GM21515 (cell line): ENCODE measurements around the gene EXOC7.

Experiments
- ATAC-seq: cut with Tn5 transposase; IDR thresholded peaks from one replicate; pipeline ENCODE4 v1.9.1; 2021; ENCODE audit not compliant: unreplicated experiment

Gene EXOC7

DNA sequence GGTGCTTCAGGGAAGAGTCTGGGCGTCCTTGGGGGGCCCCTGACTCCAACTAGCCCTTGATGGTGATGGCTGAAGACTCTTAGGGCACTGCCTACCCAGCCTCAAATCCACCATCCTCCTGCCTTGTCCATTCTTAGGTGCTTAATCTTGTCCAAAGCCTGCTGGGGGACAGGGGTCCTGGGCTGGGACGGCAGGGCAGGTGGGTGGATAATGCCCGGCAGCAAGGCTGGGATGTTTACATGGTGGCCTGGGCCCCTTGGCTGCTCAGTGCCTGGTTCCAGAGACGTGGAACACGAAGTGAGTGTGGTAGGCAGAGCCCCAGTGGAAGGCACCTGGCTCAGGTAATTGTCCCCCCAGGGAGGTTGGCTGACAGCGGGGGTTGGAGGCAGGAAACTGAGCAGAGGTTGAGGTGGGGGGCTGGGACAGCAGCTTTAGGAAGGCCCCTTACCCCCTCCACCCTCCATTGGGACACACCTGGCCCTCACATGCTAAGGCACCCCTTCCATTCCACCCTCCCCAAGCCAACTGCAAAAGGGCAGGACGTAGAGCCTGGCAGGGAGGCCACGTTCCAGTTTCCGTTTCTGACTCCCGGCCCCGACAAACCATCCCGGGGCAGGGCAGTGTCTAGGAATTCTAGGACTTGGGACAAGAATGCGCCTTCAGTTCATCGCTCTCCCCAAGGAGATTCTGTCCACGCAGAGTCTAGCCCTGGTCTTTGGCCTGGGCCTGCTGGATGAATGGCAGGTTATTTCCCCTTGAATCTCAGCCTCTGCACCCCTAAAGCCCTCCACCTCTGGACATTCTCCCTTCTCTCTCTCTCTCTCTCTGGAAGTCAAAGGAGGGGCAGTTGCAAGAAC is 35.5 kb upstream of the EXOC7 start:
- no peak for ATAC-seq

DNA sequence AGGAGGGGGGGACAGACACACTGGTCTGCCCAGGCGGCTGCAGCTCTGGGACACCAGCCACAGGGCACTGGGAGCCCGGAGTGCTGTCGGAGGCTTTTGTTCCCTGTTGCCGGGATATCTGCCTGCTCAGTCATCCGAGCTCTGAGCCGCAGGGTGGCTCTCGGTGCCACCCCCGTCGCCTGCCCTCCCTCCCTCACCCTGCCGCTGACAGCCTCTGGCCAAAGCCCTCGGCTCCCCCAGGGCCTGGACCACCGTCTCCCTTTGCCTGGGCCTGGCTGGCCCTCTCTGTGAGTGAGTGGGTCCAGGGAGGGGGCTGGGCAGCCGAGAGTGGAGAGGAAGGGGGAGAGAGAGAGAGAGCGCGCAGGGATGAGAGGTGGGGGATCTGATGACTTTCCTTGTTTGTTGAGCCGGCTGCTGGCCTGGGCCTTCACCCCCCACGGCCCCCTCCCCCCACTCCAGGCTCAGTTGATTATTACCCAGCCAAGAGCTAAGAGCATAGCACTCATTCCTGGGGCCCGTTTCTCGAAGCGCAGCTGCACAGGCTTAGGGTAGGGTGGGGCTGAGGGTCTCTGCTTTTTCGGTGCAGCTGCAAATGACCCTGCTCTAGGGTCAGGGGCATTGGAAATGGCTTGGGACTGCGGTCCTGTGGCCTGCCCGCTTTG is 34.8 kb upstream of the EXOC7 start:
- no peak for ATAC-seq

DNA sequence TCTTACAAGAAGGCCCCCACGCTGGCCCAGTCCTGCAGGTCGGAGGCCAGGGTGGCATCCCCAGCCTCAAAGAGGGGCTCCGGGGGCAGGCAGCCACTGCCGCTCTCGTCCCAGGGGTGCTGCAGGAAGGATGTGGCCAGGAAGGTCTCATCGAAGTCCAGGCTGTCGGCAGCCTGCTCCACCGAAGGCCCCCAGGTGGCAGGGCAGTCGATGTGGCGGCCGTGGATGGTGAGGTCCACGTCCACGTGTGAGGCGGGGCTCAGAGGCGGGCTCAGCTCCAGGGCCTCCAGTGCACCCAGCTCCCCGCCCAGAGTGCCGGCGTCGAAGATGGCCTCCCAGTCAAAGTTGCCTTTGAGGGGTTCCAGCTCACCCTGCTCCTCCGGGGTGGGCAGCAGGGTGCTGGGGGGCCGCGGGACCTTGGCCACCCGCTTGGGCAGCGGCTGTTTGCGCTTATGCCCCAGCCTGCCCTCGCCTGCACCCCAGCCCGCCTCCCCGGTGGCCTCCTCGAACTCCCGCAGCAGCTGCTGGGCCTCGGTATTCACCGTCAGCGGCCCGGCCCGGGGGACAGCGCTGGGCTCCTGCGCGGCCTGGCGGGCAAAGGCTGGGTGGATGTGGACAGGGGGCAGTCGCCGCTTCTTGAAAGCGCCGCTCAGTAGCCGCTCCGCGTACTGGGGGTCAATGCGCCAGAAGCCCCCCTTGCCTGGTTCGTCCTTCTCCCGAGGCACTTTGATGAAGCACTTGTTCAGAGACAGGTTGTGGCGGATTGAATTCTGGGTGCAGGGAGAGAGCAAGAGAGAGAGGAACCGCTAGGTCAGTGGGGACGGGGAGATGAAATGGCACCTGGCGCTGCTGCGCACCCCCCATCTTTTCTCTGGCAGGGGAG is 34.0 kb upstream of the EXOC7 start:
- no peak for ATAC-seq

DNA sequence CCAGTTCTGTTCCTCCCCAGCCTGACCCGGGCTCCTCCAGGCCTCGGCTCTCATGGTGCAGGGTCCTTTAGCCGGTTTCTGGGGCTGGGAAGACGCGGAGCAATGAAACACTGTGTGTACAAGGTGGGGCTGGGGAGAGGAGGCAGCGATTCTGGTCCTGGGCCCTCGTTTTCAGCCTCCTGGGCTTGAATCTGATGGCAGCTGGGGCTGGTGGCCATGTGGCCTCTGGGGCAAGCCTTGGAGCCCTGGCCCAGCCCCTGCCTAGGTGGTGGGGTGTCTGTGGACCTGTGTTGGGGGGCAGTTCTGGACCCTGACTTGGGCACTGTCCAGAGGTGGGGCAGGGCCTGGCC is 33.4 kb upstream of the EXOC7 start:
- no peak for ATAC-seq

- ATAC-seq, result no peak
These were observed 32.9 kb upstream of the EXOC7 start for GRCh38 chr17:76136276-76137000.

DNA sequence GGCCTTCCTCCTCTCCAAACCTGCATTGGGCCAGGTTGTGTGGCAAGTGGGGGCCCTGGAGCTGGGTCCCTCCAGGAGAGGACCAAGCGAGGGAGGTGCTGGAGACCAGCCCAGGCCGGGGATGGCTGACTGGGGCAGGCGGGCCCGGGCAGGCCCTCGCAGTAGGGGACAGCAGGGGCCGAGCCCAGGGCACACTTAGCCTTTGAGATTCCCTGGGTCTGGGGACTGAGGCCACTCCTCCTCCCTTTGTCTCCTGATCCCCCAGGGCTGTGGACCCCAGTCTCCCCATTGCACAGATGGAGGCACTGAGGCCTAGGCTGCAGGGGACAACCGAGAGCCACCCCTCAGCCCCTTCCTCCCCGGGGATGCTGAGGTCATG is 32.2 kb upstream of the EXOC7 start:
- ATAC-seq, result no peak

- no peak for ATAC-seq
These were observed 31.6 kb upstream of the EXOC7 start for GRCh38 chr17:76134911-76135809.

DNA sequence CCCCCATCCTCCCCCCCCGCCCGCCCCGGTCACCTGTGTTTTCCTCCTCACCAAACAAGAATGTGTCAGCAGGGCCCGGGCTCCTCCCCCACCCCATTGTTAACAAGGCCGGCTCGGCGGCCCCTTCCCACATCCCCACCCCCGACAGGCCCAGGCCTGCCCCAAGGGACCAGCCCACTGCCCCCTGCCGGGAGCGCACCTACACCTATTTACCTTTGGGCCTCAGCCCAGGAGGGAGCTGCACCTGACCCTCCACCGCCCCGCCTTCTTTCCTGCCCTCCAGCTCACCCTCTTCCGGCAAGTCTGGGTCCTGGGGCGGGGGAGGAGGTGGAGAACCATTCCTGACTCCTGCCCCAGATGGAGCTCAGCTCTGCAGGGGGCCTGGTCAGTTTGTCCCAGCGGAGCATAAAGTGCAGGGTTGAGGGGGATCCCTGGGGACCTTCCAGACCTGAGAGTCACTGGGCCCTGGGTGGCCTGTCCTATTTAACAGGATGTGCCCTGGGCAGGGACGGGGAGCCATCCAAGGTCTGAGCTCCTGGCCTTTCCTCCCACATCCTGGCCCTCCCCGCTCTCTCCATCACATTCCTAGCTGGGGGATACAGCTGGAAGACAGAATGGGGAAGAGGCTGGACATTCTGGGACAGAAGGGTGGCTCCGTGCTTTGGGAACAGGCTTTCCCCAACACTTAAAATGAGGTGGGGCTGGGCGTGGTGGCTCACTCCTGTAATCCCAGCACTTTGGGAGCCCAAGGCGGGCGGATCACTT is 29.2 kb upstream of the EXOC7 start:
- ATAC-seq, result no peak

- no peak for ATAC-seq
These were observed 28.3 kb upstream of the EXOC7 start for GRCh38 chr17:76131692-76132573.

- no peak for ATAC-seq
These were observed 27.6 kb upstream of the EXOC7 start for GRCh38 chr17:76131051-76131691.

DNA sequence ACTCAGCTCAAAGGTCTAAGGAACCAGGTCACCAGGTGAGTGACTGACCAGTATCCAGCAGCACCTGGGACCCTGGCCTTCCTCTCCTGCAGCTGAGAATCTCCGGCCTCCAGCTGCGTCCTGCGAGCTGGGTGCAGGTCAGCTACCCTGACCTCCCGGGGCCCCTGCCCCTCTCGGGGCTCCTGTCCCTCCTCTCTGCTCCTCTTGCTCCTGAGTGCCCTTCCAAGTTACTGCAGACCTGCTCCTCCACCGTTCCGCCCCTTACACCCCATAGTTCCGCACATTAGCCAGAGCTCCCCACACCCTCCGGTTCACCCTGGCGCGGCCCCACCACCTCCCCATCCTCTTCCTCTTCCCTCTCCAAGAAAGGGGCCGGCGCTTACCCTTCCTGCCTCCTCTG is 26.9 kb upstream of the EXOC7 start:
- ATAC-seq, result no peak

- no peak for ATAC-seq
These were observed 22.3 kb upstream of the EXOC7 start for GRCh38 chr17:76125922-76126321.

DNA sequence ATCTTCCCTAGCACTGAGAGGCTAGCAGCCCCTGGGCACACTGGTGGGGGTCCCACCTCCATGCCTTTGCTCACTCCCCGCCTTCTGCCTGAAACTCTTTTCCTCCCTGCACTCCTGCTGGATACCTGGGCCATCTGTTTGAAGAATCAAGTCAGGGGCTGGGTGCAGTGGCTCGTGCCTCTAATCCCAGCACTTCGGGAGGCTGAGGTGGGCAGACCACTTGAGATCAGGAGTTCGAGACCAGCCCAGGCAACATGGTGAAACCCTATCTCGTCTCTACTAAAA is 21.7 kb upstream of the EXOC7 start:
- no peak for ATAC-seq

GRCh38 chr17:76124582-76125390 is 21.2 kb upstream of the EXOC7 start:
- no peak for ATAC-seq

GRCh38 chr17:76123749-76124581 is 20.4 kb upstream of the EXOC7 start:
- ATAC-seq, result no peak

DNA sequence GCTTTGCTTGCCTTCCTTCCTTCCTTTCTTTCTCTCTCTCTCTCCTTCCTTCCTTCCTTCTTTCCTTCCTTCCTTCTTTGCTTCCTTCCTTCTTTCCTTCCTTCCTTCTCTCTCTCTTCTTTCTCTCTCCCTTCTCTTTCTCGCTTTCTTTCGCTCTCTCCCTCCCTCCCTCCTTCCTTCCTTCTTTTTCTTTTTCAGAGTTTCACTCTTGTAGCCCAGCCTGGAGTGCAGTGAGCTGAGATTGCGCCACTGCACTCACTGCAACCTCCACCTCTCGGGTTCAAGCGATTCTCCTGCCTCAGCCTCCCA is 19.6 kb upstream of the EXOC7 start:
- no peak for ATAC-seq
